K562 (cell line): Measurements from ENCODE around the gene MGA. TPM values are rescaled to one million over a fixed set of nuclear protein-coding genes. Genes with fewer than 3 reads are reported as not detected.

ENCODE experiments used
- BACH1 ChIP-seq: fragments of 200-800 bp; sonication (Bioruptor generic); IDR thresholded peaks from 2 replicates; pipeline ENCODE4 v1.6.1; 2016; ENCODE audit warnings: missing genetic modification characterization, missing compliant biosample characterization
- BCLAF1 ChIP-seq, 2 experiments: fragments of 450-650 bp in 1 of 2; IDR thresholded peaks; 2 replicates each; pipeline ENCODE4 v1.6.1; 2011 to 2017; ENCODE audit warnings: low read depth in 2 of 2, antibody characterized with exemption in 1 of 2, borderline replicate concordance in 1 of 2, low read length in 1 of 2, mild to moderate bottlenecking in 1 of 2, mixed read lengths in 1 of 2; ENCODE audit not compliant: control insufficient read depth in 1 of 2
- CBX2 ChIP-seq: fragments of 200-600 bp; sonication (generic); IDR thresholded peaks from one replicate; pipeline ENCODE4 v1.6.1; 2012; ENCODE audit warnings: mild to moderate bottlenecking, low read length, inconsistent platforms; ENCODE audit not compliant: insufficient read depth, poor library complexity, severe bottlenecking
- CHD2 ChIP-seq: IDR thresholded peaks from 2 replicates; pipeline ENCODE4 v1.6.1; 2011; ENCODE audit warnings: low read depth, low read length
- E4F1 ChIP-seq: fragments of 250-450 bp; sonication (Bioruptor Pico); IDR thresholded peaks from 2 replicates; pipeline ENCODE4 v1.5.0; 2021; ENCODE audit warnings: mild to moderate bottlenecking, borderline replicate concordance
- EP400 ChIP-seq: fragments of 450-650 bp; IDR thresholded peaks from 2 replicates; pipeline ENCODE4 v1.6.1; 2017; ENCODE audit warnings: antibody characterized with exemption, mild to moderate bottlenecking, moderate library complexity
- GMEB1 ChIP-seq: fragments of 250-450 bp; sonication (Bioruptor Pico); IDR thresholded peaks from 2 replicates; pipeline ENCODE4 v1.4.0; 2020; ENCODE audit warnings: mild to moderate bottlenecking
- JUNB ChIP-seq: fragments of 450-650 bp; formaldehyde crosslinking; conservative IDR thresholded peaks from 2 replicates; pipeline ENCODE4 v1.4.0; 2020; ENCODE audit warnings: mild to moderate bottlenecking
- KDM2B ChIP-seq: fragments of 250-450 bp; sonication (Bioruptor Pico); IDR thresholded peaks from 2 replicates; pipeline ENCODE4 v1.8.0; 2021; ENCODE audit warnings: mild to moderate bottlenecking, moderate library complexity
- MEIS2 ChIP-seq: fragments of 450-650 bp; IDR thresholded peaks from 2 replicates; pipeline ENCODE4 v1.6.1; 2014; ENCODE audit warnings: mild to moderate bottlenecking; ENCODE audit not compliant: partially characterized antibody
- MYNN ChIP-seq, 2 experiments: sonication (generic); formaldehyde crosslinking in 1 of 2; IDR thresholded peaks; 2 replicates each; pipeline versions ENCODE4 v1.5.0 to v1.6.1; 2016 to 2020; ENCODE audit warnings: antibody characterized with exemption in 1 of 2, missing genetic modification reagents in 1 of 2
- NFIX ChIP-seq: fragments of 250-450 bp; sonication (Bioruptor Pico); IDR thresholded peaks from 2 replicates; pipeline ENCODE4 v1.4.0; 2020; ENCODE audit warnings: low read depth, mild to moderate bottlenecking, moderate library complexity
- NONO ChIP-seq, 2 experiments: fragments of 200-400 bp in 1 of 2; fragments of 450-650 bp in 1 of 2; formaldehyde crosslinking in 1 of 2; IDR thresholded peaks; 2 replicates each; pipeline ENCODE4 v1.6.1; 2017; ENCODE audit warnings: low read depth in 2 of 2, mild to moderate bottlenecking in 2 of 2, moderate library complexity in 2 of 2, low read length in 1 of 2
- NUFIP1 ChIP-seq: fragments of 450-650 bp; IDR thresholded peaks from 2 replicates; pipeline ENCODE4 v1.6.1; 2018; ENCODE audit not compliant: partially characterized antibody
- POLR2AphosphoS2 ChIP-seq: IDR thresholded peaks from 2 replicates; pipeline ENCODE4 v1.6.1; 2012; ENCODE audit warnings: low read length, improper control_type of control experiment
- POLR2AphosphoS5 ChIP-seq: IDR thresholded peaks from 2 replicates; pipeline ENCODE4 v1.6.1; 2011; ENCODE audit warnings: mild to moderate bottlenecking, low read depth, low read length, moderate library complexity; ENCODE audit not compliant: control insufficient read depth, insufficient read depth
- RAD51 ChIP-seq: fragments of 450-650 bp; IDR thresholded peaks from 2 replicates; pipeline ENCODE4 v1.7.1; 2016; ENCODE audit warnings: low read depth, mild to moderate bottlenecking, borderline replicate concordance
- SMAD3 ChIP-seq: fragments of 450-650 bp; formaldehyde crosslinking; conservative IDR thresholded peaks from 2 replicates; pipeline ENCODE4 v1.4.0; 2020; ENCODE audit warnings: mild to moderate bottlenecking
- SUPT5H ChIP-seq: fragments of 450-650 bp; IDR thresholded peaks from 2 replicates; pipeline ENCODE4 v1.6.1; 2016
- ZKSCAN8 ChIP-seq: fragments of 200-800 bp; sonication (Bioruptor generic); IDR thresholded peaks from 2 replicates; pipeline ENCODE4 v1.6.1; 2016; ENCODE audit warnings: missing genetic modification characterization, missing compliant biosample characterization
- polyA plus RNA-seq, 8 experiments: library from polyadenylated mRNA; depleted of rRNA in 4 of 8; stranded (reverse) in 5 of 8; unstranded in 3 of 8; fragments of >200 nt; fragmentation: Nextera tagmentation in 2 of 8; fragmentation: Illumina TruSeq in 1 of 8; extraction: Ambion mirVana in 2 of 8; extraction: Trizol in 1 of 8; gene quantifications; 2 replicates each; pipeline versions ENCODE4 v1.2.1 to v1.2.3, GENCODE V29; 2011 to 2014; ENCODE audit warnings: inconsistent platforms in 1 of 8, missing spikeins in 1 of 8
- total RNA-seq, 7 experiments: library from RNA; depleted of rRNA in 6 of 7; stranded (reverse); fragments of >200 nt in 6 of 7; fragmentation: Illumina TruSeq in 2 of 7; extraction: Trizol in 2 of 7; gene quantifications; 2 replicates each; pipeline versions ENCODE4 v1.2.1 to v1.2.3, GENCODE V29; 2011 to 2021; ENCODE audit warnings: low replicate concordance in 1 of 7

MGA gene
- total and polyA plus RNA-seq, 9 of the 15 experiments (the other 6 are each of a cell fraction or from before 2014, with no cell fraction given): 4.7 to 56.1 (median 21.1) TPM

DNA sequence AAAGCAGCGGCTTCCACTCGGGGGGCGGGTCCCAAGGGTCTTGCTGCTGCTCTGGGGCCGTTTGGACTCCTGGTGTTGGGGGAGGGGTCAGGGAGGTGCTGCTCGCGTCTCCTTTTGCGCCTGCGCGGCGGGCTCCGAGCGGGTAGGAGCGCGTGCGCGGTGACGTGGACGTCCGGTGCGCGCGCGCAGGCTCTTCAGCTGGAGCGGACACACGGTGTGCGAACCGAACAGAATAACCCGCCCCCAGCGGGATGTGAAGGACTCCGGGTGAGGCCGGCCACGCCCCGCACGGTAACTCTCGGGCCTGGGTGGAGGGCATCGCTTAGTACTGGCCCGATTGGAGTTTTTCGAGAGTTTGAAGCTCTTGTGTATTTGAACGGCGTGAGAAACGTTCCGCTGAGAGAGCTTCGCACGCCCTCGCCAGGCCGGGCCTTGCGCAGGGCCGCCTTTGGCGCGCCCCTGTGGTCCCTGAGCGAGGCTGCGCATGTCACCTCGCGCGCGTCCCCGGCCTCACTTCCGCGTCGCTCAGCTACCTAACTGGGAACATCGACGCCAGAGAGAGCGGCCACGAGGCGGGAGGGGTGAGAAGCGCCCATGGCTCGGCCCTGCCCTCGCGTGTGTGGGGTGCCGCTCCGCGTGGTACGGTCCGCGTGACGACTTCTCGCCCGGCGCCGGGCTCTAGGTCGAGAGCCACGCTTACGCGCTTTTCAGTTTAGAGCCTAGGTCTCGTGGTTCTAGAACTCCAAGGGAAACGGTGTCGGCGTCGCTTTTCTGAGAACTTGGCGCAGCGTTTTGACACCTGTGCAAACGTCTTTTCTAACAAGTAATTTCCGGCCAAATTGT, at the start of gene MGA (continued):
- TF ChIP-seq RAD51 (peak; percentile 34; the same call in 1 of the 2 replicates), MYNN (IDR thresholded peaks at IDR 0.05) (no peak; the same call in 1 of the 2 replicates), MYNN (CRISPR knock-in tag; IDR thresholded peaks at IDR 0.05) (no peak), KDM2B (CRISPR knock-in tag) (no peak), JUNB (CRISPR knock-in tag) (no peak), BACH1 (tag) (peak; percentile 55; the same call in 1 of the 2 replicates), POLR2AphosphoS5 (peak; percentile 56), NUFIP1 (no peak), EP400 (peak; percentile 96), BCLAF1 (IDR thresholded peaks at IDR 0.05; ENCODE audit: borderline replicate concordance in 1 of 2, control insufficient read depth in 1 of 2, low read depth in 2 of 2, low read length in 1 of 2) (0 out of 4 replicates have a peak, but pooled peaks of 1 of the 2 experiments have one; percentile 78), SUPT5H (peak; percentile 68), GMEB1 (CRISPR knock-in tag) (peak; percentile 87), CHD2 (peak; percentile 45), POLR2AphosphoS2 (no peak), SMAD3 (CRISPR knock-in tag) (peak; percentile 80), MEIS2 (peak; percentile 92), NFIX (CRISPR knock-in tag) (no peak), NONO (IDR thresholded peaks at IDR 0.05; ENCODE audit: low read depth in 2 of 2, low read length in 1 of 2) (peak; percentile 36 to 66; a peak in 2 of 4 replicates), CBX2 (no peak), E4F1 (CRISPR knock-in tag) (no peak), ZKSCAN8 (peak; percentile 23; the same call in 1 of the 2 replicates)
